ENCODE results near the gene ADAMTSL3.
"Not testable (repeated sequence)": the region's sequence is repeated elsewhere in the genome, so short reads cannot be mapped to it uniquely, and the experiment has no call there.

The ADAMTSL3 gene

GRCh38 chr15:83700082-83700481, 46.2 kb downstream of the ADAMTSL3 start:
- DNase-seq, result no peak

GRCh38 chr15:83702314-83702713, 48.4 kb downstream of the ADAMTSL3 start:
- not testable (repeated sequence) for DNase-seq

GRCh38 chr15:83708328-83708727, 54.4 kb downstream of the ADAMTSL3 start:
- no peak for DNase-seq

GRCh38 chr15:83709241-83709640, 55.3 kb downstream of the ADAMTSL3 start:
- no peak for DNase-seq

- no peak for DNase-seq
These were observed 55.9 kb downstream of the ADAMTSL3 start for GRCh38 chr15:83709811-83710210.

GRCh38 chr15:83710452-83710851, 56.5 kb downstream of the ADAMTSL3 start:
- DNase-seq, result no peak

- no peak for DNase-seq
These were observed 57.3 kb downstream of the ADAMTSL3 start for GRCh38 chr15:83711236-83711635.

GRCh38 chr15:83713242-83713641, 59.3 kb downstream of the ADAMTSL3 start:
- no peak for DNase-seq

- no peak for DNase-seq
These were observed 61.2 kb downstream of the ADAMTSL3 start for GRCh38 chr15:83714939-83715628.

GRCh38 chr15:83716605-83717004, 62.7 kb downstream of the ADAMTSL3 start:
- DNase-seq, result no peak

- no peak for DNase-seq
These were observed 63.1 kb downstream of the ADAMTSL3 start for GRCh38 chr15:83717010-83717409.

- DNase-seq, result no peak
These were observed 66.5 kb downstream of the ADAMTSL3 start for GRCh38 chr15:83720468-83720867.

GRCh38 chr15:83721031-83721430, 67.1 kb downstream of the ADAMTSL3 start:
- no peak for DNase-seq

GRCh38 chr15:83721981-83722380, 68.1 kb downstream of the ADAMTSL3 start:
- DNase-seq, result no peak

GRCh38 chr15:83723216-83723615, 69.3 kb downstream of the ADAMTSL3 start:
- no peak for DNase-seq

- DNase-seq, result no peak
These were observed 78.3 kb downstream of the ADAMTSL3 start for GRCh38 chr15:83732196-83732595.

GRCh38 chr15:83732770-83733169, 78.8 kb downstream of the ADAMTSL3 start:
- DNase-seq, result no peak

- no peak for DNase-seq
These were observed 79.3 kb downstream of the ADAMTSL3 start for GRCh38 chr15:83733206-83733605.

GRCh38 chr15:83733691-83734090, 79.8 kb downstream of the ADAMTSL3 start:
- no peak for DNase-seq

- DNase-seq, result no peak
These were observed 80.6 kb downstream of the ADAMTSL3 start for GRCh38 chr15:83734487-83734886.

- DNase-seq, result no peak
These were observed 85.7 kb downstream of the ADAMTSL3 start for GRCh38 chr15:83739629-83740028.

GRCh38 chr15:83745771-83746170, 91.8 kb downstream of the ADAMTSL3 start:
- no peak for DNase-seq

- no peak for DNase-seq
These were observed 92.3 kb downstream of the ADAMTSL3 start for GRCh38 chr15:83746231-83746630.

GRCh38 chr15:83747050-83747717, 93.3 kb downstream of the ADAMTSL3 start:
- DNase-seq, result no peak

GRCh38 chr15:83747718-83748110, 93.8 kb downstream of the ADAMTSL3 start:
- DNase-seq, result no peak
